CD4-positive, alpha-beta T cell treated with Interferon gamma for 1 hour (primary cell): ENCODE data around the gene FILIP1L.

Source experiments
- DNase-seq: peaks from one replicate; pipeline ENCODE4 v3.0.0-alpha.2; 2020

Gene FILIP1L

DNA sequence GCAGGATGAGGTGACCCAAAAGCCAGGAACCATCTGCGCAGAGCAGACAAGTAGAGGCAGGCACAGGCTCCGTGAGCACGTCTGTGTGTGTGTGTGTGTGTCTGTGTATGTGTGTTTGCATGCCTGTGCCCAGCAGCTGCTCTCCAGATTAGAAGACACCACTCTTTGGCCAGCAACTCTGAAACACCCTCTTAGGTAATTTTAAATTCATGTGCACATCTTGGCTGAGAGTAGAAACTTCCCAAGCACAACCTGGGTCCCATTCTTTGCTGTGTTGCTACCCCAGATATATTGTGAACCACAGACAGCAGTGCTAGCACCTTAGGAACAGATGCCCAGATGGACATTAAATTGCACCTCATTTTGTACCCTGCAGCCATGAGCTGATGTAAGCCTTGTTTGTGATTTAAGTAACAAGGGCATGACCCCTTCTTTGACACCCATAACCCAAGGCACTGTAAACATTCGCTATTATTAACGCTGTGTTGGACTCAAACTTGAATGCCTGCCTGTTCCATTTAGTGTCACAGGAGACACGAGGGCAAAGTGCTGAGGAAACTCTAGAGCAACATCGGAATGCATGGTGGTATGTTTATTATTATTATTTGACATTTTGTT, at the start of gene FILIP1L:
TSS of gene FILIP1L (minus strand) at position 89 of the 618 bp plus-strand sequence.
- no peak for DNase-seq

DNA sequence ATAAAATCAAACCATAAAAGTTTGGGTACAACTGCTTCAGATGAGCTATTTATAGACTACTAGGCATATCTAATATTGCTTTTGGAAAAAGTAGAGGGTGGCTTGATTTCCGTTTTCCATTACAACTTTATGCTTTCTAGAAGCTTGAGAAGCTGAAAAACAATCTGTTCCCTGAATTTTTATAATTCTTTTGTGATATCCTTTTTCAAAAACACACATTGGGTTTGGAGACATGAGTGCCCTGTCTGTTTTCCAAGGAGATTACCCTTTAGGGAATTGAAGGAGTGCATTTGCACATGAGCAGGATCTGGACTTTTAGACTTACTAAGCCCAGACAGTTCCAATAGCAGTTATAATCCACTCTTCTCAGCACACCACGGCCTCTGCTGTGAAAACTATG, 49.5 kb upstream of the FILIP1L start:
- no peak for DNase-seq

DNA sequence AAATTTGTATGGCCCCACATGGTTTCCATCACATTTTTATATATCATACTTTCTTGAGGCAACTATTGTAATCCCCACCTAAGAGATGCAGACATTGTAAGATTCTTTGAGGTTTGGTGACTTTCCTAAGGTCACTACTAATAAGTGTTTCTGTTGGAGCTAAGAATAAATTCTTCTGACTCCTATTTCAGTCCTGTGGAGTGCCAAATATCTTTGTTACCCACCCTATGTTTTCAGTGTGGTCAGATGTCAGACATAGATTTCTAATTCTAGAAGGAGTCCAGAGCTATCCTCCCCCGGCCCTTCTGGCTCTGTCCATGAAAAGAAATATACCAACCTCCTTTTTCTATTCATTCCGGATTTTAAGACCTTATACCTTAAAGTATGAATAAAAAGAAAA, 46.2 kb upstream of the FILIP1L start:
- no peak for DNase-seq

DNA sequence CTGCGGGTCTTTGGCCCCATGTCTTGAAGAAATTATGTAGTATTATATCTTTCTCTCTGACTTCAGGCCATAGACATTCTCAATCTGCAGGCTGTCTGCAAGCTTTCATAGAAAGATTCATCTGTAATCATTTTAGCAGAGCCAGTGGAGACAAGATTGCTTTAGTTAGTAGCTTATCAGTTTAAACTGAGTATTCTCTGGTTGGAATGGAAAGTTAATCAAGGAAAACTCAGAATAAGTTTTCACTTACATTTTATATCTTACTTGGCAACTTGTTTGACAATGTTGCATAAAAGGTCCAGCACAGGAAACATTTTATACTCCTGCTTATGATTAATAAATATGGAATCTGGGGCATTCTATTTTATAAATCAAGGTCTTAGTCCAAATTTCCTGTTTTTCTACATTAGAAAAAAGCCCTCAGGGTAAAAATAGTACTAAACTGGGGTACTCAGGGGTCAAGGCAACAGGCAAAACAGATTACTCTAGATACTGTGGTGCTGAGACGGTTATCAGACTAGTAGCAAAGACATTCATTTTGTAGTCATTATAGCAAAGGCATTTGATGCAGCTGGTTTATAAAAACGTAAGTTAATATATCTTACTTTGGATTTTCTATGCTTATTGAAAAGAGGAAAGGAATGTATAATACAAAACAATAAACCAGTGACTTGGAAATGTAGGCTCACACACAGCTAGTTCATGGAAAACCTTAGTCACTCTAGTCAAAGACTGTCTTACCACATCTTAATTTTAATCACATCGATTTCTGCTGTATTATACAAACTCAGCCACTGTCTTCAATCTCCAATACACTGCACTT, 45.2 kb upstream of the FILIP1L start:
- DNase-seq: no peak

DNA sequence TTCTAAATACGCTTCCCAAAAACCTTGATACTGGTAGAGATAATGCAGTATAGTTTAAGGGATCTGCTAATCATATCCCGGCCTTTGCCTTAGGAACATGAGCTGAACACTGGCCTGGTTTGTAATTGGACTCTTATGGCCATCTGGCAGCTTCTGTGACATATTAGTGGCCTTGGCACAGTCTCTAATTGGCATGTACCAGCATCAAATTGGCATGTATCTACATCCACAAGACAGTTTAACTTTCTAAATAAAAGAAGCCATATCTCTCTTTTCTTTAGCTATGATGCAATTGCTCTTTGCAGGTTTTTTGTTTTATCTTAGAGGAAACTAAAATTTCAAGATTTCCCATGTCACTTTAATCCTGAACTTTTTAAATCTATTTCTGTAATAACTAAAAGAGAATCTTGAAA, 44.6 kb upstream of the FILIP1L start:
- no peak for DNase-seq

DNA sequence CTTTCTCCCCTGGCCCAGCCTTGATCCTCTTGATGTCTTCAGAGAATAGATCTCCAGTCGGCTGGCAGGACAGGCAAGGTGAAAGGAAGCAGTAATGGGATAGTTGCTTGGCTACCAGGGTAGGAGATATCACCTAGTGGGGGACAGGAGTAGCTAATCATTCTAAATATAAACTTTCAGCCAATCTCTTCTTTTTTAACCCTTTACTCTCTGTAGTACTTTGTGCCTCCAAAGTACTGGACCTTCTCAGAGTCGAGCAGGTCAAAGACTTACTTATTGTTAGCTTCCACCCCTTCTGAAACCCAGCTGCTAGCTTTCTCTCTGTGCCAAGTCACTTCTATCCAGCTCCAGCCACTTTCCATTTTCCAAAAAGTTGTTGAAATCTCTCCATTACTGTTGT, 43.4 kb upstream of the FILIP1L start:
- no peak for DNase-seq

DNA sequence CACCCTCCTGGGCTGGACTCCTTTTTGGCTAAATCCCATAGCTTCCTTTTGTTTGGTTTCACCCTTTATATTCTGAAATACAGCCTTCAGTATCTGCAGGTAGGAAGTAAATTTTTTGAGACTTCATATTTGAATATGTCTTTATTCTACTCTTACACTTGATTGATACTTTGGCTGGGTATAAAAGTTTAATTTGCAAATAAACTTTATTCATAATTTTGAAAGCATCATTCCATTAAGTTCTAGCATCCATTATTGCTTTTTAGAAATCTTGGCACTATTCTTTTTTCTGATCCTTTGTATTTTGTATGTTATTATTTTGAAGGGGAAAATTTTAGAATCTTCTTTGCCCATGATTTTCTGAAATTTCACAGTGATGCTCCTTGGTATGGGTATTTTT, 41.3 kb upstream of the FILIP1L start:
- DNase-seq: no peak

DNA sequence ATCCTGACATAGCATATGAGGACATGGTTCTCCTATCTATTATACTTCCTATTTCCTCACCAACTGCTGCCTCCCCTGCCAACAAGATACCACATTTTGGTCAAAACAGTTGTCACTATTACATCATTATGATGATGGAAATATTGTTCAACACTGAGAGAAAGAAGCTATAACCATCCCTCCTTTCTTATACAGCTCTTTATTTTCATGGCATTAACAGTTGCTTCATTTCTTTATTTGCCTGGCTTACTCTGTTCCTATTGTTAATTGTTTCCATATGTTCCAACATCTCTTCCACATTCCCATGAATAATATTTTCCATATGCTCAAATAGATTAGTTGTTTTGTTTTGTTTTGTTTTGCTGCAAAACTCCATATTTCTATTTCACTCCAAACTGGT, 40.8 kb upstream of the FILIP1L start:
- no peak for DNase-seq

DNA sequence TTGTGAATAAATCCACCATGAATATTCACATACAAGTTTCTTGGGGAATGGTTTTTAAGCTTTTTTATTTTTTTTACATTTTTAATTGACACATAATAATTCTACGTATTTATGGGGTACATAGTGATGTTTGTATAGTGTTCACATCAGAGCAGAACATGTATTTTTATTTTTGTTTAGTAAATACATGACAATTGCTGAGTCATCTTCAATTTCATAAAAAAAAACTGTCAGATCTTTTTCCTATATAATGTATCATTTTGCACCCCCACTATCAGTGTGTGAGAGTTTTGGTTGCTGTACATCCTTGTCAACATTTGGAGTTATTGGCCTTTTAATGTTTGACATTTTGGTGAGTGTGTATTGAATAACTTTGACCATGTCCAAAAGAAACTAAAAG, 39.9 kb upstream of the FILIP1L start:
- no peak for DNase-seq

DNA sequence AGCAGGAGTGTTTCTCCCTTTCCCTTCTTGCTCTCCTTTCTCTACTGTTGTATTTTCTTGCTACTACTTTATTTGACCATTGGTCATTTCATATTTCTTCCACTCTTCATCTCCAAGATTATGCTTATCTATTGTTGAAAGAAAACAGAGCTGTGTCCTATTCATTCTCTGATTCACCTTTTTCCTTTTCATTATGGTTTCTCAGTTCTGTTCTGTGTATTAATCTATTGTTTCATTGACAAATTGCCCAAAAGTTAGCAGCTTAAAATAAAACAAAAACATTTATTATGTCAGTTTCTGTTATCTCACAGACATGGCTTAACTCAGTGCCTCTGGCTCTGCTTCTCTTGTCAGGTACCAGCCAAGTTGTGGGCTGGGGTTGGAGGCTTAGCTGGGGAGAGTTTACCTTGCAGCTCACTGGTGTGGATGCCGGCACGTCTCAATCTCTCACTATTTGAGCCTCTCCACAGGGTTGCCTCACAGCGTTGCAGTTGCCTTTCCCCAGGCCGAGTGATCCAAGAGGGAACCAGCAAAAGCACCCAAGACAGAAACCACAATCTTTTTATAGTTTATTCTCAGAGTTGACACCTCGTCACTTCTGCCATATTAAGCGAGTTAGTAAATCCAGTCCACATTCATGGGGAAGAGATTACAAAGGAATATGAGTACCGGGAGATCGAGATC, 36.9 kb upstream of the FILIP1L start:
- no peak for DNase-seq

DNA sequence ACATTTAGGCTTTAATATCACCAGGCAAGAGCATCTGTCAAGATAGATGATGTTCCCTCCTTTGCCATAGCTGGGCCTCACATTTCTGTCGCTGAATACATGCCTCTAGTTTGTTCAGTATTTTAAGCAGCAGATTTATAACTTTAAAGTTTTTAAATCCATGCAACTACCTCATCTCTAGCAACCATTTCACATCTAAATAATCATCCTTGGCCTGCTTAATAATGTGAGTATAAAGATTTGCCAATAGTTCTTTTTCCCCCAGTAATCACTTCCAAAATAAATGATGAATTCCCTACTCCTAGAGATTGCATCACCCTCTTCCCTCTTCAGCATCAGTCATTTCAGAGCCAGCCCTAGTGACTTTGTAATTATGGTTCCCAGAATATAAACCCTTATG, 36.2 kb upstream of the FILIP1L start:
- DNase-seq: no peak

DNA sequence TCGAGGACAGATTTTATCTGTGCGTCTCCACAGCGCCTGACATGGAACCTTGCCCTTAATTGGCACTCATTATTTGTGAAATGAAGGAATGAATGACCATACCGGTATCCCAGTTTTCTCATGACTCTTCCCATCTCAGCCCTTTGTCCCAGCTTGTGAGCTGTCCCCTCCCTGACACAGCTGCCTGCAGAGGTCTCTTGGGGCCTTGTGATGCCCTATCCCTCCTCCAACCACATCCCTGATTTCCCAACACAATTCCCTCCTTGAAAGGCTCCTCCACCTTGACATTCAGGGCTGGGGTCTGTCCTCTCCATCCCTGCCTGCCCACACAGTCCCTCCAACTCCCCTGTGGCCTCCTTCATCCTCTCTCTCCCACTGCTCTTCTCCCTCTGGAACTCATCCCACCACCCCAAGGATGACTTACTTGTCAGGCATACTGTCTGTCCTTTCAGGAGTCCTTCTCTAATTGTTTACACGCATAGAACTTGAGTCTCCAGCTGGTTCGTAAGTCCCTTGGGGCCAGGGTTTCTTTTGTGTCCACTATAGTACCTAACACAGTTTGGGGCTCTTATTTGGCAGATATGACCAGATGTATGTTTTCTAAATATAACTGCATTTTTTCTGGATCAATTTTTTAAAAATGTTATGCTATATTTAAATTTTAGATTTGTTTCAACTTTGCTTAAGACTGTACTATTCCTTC, 35.6 kb upstream of the FILIP1L start:
- no peak for DNase-seq

DNA sequence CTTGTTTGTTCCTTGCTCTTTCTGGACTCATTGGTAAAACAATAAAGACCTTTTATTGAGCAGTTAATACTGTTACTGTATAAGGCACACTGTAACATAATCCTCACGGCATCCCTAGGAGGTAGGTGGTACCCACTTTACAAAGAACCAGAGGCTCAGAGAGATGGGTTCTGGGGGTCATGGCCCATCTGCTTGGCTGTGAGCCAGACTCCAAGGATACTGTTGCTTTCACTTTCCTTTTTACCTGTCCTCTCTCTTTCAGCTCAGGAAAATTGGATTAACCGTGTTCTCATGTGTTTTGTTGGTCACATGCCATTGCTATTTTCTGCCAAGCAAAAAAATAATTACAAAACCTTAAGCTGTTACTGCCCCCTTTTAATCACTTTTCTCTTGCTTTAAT, 34.8 kb upstream of the FILIP1L start:
- no peak for DNase-seq

DNA sequence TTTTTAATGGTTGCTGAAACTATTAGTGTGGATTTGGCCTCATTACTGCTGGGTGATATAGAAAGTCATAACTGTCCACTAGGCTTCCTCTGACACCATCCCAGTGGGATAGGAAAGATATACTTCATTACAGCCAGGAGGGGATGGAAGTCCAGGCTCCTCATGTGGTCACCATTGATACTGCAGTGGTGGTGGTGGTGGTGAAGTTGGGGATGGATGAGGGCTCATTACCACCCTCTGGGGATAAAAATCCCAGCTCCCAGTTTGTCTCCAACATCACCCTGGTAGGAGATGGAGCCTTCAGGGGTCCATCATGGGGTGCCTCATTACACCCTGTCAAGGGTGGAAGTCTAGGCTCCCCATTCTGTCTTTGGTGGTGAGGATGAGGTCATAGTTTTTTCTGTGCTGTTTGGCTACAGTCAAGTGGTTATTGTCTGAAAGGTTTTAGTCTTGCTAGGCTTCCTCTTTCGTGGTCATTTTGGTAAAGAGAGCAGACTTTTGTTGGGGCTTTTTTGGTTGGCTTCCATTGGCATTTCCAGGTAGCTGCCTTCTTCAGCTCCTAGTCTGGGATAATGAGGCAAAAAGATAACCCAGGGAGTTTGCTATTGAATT, 30.1 kb upstream of the FILIP1L start:
- no peak for DNase-seq

DNA sequence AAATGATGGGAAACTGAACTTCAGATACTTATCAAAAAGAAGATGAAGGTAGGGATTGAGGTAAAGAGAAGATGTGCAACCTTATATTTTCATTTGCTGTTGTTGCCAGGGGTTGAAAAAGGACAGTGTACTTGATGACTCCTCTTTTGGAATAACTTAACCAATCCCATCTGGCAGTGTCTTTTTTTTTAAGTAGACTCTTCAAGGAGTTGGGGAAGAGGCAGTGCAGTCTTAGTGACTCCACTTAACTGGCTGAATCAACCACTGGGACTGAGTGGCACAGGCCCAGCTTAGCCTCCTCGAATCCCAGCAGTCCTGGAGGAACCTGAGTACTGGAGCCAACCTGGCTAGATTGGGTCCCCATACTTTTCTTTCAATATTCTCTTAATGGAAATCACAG, 27.3 kb upstream of the FILIP1L start:
- DNase-seq: no peak

DNA sequence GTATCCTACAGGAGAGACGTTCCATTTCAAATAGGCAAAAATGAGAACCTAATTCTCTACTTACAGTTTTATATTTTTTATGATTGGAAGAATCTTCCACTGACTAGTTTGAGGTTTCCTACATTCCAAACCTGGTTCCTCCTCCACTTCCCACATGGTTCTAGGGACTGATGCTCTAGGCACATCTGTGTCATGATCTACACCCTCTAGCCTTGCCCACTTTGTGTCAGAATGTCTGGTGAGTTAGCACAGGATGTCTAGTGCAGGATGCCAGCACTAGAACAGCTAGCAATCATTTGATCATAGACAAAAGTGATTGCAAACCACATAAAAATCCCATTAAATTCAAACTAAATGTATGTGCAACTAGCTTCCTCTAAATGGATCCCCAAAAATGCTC, 26.7 kb upstream of the FILIP1L start:
- DNase-seq: no peak

DNA sequence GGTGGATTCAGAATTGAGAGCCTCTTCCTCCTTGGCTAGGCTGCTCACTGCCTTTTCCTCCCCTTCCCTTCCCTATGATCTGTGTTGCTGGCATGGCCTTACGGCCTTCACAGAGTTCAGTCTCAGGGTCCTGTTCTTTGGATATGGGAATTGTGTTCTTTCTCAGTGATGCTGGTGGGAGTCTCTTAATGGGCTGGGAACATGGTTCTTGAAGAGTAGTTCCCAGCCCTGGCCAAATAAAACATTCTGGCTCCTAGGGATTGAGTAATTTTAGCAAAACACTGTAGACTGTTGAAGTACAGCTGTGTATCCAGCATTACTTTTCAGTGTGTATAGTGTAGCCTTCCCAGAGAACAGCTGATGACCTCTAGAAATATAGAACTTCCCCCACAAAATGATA, 22.6 kb upstream of the FILIP1L start:
- no peak for DNase-seq

DNA sequence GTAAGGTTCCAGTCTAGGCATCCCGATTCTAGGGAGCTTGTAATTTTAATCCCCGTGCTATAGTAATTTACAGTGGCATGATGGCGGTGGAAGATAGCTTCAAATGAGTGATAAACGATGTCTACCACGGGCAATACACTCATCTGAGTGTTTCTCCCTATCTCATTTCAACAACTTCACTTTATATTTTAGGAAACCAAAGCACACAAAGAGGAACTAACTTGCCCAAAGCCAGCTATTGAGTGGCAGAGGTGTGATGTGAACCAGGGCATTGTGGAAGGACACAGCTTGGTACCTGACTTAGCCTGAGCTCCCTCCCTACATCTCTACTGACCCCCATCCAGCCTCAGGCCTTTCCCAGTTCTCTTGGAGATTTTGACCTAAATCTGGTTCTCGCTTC, 16.9 kb upstream of the FILIP1L start:
- no peak for DNase-seq

DNA sequence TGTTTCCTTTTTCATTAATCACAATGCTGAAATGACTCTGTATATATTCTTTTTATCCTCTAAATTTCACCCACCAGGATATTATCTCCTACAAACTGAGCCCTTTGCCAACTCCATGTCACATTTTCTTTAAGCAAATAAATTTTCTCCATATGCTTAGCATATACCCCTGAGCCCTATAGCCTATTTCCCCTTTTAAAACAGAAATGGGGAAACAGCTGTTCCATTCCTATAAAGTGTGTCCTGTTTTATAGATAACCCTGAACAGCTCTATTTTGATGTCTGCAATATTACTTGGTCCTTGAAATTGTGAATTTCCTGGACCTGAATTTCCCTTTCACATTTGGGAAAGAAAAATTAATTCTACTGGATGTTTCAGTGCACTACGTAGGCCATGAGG, 15.6 kb upstream of the FILIP1L start:
- no peak for DNase-seq

DNA sequence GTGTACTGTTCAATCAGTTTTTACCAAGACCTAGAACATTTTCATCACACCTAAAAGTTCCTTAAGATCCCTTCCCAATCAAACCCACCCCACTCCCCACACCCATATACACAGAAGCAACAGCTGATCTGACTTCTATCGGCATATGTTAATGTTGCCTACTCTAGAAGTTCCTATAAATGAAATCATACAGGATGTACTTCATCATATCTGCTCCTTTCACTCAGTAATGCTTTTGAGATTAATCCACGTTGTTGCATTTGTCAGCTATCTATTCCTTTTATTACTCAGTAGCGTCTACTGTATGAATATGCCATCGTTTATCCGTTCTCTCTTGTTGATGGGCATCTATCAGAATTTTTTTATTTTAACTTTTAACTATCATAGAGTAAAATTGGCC, 14.3 kb upstream of the FILIP1L start:
- DNase-seq: no peak

DNA sequence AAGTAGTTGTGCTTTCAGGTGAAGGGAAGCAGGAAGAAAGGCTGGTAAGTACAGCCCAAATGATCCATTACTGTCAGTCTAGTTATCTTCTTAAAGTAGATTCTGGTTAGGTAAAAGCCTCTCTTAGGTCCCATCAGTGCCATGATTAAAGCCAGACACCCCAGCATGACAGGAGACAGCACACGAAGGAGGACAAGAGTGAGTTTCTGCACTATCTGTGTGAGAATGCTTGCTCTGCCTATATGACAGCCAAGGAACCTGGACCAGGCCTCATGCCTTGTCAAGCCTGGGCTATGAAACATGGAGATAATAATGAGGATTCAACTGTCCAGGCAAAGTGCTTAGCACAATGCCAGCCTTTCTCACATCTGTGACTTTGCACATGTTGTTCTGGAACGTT, 13.5 kb upstream of the FILIP1L start:
- no peak for DNase-seq

DNA sequence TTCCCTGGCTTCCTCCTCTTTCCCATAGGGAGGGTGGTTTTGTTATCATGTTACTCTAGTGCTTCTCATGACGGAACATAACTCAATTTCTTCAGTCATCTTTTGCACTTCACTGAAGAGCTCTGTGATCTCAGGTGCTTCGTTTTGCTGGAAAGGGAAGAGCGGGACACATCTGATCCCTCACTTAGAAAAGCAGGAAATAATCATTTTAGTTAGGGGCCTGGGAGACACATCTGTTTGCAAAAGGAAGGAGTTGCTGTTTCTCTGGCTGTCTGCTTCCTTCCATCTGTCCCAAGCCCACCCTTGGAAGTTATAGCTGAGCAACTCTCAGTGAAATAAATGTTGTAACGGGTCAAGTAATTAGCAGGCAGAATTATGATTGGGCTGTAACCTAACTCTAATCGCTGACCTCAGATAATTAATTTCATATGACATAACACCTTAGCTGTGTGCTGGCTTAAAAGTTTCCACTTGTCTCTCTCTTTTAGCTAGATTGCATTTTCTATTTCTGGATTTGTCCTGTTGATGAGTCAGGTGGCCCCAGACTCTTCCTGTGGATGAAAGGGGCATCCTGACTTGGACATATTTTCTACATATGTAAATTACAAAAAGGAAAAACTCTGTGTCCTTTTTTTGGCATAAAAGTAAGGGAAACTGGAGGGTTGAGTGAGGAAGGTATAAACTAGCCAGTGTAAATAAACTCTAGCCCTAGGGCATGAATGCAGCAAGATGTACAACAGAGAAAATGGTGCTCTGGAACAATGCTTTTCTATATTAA, 11.0 kb upstream of the FILIP1L start:
- DNase-seq: no peak
